ENCODE measurements around the gene ZNF555.

DNA sequence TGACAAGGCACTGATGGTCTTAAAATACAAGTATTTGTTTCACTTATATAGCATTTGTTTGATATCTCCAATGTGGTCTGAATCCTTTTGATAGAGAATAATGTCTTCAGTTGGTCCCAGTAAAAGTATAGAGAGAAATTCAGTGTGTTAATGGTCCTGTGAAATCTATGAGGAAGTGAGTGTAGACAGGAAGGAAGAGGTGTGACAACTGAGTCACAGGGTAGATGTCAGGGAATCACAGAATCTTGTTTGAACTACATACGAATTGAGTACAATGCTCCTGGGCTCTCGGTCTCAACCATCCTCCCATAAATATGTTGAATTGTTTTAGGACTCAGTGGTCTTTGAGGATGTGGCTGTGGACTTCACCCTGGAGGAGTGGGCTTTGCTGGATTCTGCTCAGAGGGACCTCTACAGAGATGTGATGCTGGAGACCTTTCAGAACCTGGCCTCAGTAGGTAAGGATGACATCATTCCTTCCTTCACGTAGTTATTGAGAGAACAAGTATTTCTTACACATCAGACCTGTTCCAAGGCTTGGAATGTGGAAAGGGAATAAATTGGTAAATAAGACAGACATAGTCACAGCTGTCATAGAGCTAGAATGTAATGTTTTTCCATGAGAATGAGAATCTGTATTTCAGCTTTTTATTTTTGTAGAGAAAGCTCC lies 9.1 kb downstream of the ZNF555 start:
- TF ChIP-seq, protein P1, sequence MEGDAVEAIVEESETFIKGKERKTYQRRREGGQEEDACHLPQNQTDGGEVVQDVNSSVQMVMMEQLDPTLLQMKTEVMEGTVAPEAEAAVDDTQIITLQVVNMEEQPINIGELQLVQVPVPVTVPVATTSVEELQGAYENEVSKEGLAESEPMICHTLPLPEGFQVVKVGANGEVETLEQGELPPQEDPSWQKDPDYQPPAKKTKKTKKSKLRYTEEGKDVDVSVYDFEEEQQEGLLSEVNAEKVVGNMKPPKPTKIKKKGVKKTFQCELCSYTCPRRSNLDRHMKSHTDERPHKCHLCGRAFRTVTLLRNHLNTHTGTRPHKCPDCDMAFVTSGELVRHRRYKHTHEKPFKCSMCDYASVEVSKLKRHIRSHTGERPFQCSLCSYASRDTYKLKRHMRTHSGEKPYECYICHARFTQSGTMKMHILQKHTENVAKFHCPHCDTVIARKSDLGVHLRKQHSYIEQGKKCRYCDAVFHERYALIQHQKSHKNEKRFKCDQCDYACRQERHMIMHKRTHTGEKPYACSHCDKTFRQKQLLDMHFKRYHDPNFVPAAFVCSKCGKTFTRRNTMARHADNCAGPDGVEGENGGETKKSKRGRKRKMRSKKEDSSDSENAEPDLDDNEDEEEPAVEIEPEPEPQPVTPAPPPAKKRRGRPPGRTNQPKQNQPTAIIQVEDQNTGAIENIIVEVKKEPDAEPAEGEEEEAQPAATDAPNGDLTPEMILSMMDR (IDR thresholded peaks at IDR 0.05; ENCODE audit: borderline replicate concordance, extremely low read depth, low read length, poor library complexity, severe bottlenecking), result no peak
- TF ChIP-seq EZH2 (IDR thresholded peaks at IDR 0.05; ENCODE audit: borderline replicate concordance, low read depth, low read length, severe bottlenecking), result no peak

Measured in DND-41 (cell line).